Sigmoid colon (tissue), 7 donors: ENCODE measurements around the gene KIF26A. TPM values are rescaled to one million over a fixed set of nuclear protein-coding genes. Genes with fewer than 3 reads are reported as not detected.

Experiments
- DNase-seq: peaks from one replicate; pipeline ENCODE4 v3.0.0-alpha.2; 2019
- H3K27ac ChIP-seq, 4 donors: fragments of 200-600 bp; sonication (generic); one replicate each; pipeline ENCODE4 v1.5.1; 2016 to 2019; ENCODE audit warnings: mild to moderate bottlenecking in 1 of 4
- H3K27me3 ChIP-seq, 3 donors: fragments of 200-600 bp; sonication (generic); one replicate each; pipeline ENCODE4 v1.5.1; 2019; ENCODE audit warnings: mild to moderate bottlenecking in 1 of 3
- H3K36me3 ChIP-seq, 4 donors: fragments of 200-600 bp; sonication (generic); one replicate each; pipeline ENCODE4 v1.5.1; 2016 to 2019
- H3K4me1 ChIP-seq, 4 donors: fragments of 200-600 bp; sonication (generic); one replicate each; pipeline ENCODE4 v1.5.1; 2017 to 2019
- H3K4me3 ChIP-seq, 4 donors: fragments of 200-600 bp; sonication (generic); one replicate each; pipeline ENCODE4 v1.5.1; 2017 to 2019; ENCODE audit warnings: mild to moderate bottlenecking in 2 of 4, moderate library complexity in 1 of 4
- H3K9me3 ChIP-seq, 4 donors: fragments of 200-600 bp in 3 of 4; sonication (generic) in 3 of 4; one replicate each; pipeline versions ENCODE4 v1.5.1 to v1.6.1; 2013 to 2019
- EP300 ChIP-seq, 4 donors: sonication (generic); formaldehyde crosslinking; IDR thresholded peaks; one replicate each; pipeline ENCODE4 v1.6.1; 2017; ENCODE audit warnings: antibody characterized with exemption in 4 of 4
- POLR2A ChIP-seq, 2 donors: fragments of 450-650 bp; IDR thresholded peaks; one replicate each; pipeline ENCODE4 v1.6.1; 2016; ENCODE audit warnings: antibody characterized with exemption in 2 of 2, mild to moderate bottlenecking in 2 of 2, moderate library complexity in 2 of 2
- POLR2AphosphoS5 ChIP-seq, 4 donors: sonication (generic); formaldehyde crosslinking; IDR thresholded peaks; one replicate each; pipeline ENCODE4 v1.6.1; 2017; ENCODE audit warnings: antibody characterized with exemption in 4 of 4
- WGBS, 2 donors: extraction: QIAGEN DNeasy Blood & Tissue Kit; methylation state at CpG; one replicate each; pipeline ENCODE4 v1.1.7; 2013; 5-methylcytosine and 5-hydroxymethylcytosine counted together
- intact Hi-C: fragments of 100-400 bp; cut with DNase I; formaldehyde crosslinking; loops from one replicate; pipeline ENCODE4 v1.15.1; 2023
- polyA plus RNA-seq, 3 donors: library from polyadenylated mRNA; stranded (reverse); fragments of 200-250 nt; gene quantifications; one replicate each; pipeline ENCODE4 v1.2.3, GENCODE V29; 2013
- total RNA-seq, 4 donors: library from RNA; depleted of rRNA; stranded (reverse); fragments of >200 nt; gene quantifications; one replicate each; pipeline ENCODE4 v1.1.0, GENCODE V29; 2016
- TF ChIP-seq, protein P1 (sequence below), 4 experiments: fragments of 450-650 bp in 3 of 4; fragments of 200-600 bp in 1 of 4; IDR thresholded peaks; one replicate each; pipeline ENCODE4 v1.5.1; 2016 to 2019; ENCODE audit warnings: antibody characterized with exemption in 4 of 4, mild to moderate bottlenecking in 3 of 4, moderate library complexity in 2 of 4
- donor health status: healthy with polysubstance abuse.
- donor health status: Bipolar disorder and iron deficiency.
- donor health status: healthy.

KIF26A gene
- total and polyA plus RNA-seq, 7 donors = 0.60 to 4.2 (median 2.1) TPM

DNA sequence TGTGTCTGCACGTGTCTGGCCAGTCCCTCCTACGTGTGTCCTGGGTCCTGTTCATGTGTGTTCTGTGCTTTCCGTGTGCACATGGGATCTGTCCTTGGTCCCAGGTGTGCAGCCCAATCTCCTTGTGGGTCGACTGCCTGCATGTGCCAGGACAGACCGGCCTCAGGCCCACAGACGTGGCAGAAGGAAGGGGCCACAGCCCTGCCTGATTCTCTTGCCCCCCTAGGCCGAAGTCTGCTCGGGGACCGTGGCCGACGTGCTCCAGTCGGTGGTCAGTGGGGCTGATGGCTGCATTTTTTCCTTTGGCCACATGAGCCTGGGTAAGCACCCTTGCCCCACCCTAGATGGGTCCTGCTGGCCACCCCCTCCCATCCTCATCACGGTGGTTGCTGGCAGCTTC is 34.0 kb downstream of the KIF26A start:
- Histone ChIP-seq H3K4me1 (no peaks in the 10 kb centered on the region), H3K4me3 (no peak overlapping the region), H3K27ac (no peak overlapping the region), H3K27me3 (no peaks in the 10 kb centered on the region), H3K36me3 (no peaks in the 10 kb centered on the region), H3K9me3 (no peaks in the 10 kb centered on the region)
- no peak for DNase-seq
- intact Hi-C loops = no loop called here
- TF ChIP-seq, protein P1, sequence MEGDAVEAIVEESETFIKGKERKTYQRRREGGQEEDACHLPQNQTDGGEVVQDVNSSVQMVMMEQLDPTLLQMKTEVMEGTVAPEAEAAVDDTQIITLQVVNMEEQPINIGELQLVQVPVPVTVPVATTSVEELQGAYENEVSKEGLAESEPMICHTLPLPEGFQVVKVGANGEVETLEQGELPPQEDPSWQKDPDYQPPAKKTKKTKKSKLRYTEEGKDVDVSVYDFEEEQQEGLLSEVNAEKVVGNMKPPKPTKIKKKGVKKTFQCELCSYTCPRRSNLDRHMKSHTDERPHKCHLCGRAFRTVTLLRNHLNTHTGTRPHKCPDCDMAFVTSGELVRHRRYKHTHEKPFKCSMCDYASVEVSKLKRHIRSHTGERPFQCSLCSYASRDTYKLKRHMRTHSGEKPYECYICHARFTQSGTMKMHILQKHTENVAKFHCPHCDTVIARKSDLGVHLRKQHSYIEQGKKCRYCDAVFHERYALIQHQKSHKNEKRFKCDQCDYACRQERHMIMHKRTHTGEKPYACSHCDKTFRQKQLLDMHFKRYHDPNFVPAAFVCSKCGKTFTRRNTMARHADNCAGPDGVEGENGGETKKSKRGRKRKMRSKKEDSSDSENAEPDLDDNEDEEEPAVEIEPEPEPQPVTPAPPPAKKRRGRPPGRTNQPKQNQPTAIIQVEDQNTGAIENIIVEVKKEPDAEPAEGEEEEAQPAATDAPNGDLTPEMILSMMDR (IDR thresholded peaks at IDR 0.05) = no peak
- TF ChIP-seq EP300 (IDR thresholded peaks at IDR 0.05) (no peak), POLR2AphosphoS5 (IDR thresholded peaks at IDR 0.05) (no peak), POLR2A (IDR thresholded peaks at IDR 0.05) (no peak)
- 82 to 91% methylated on average over 13 of the region's 13 CpGs for WGBS, 2 donors

DNA sequence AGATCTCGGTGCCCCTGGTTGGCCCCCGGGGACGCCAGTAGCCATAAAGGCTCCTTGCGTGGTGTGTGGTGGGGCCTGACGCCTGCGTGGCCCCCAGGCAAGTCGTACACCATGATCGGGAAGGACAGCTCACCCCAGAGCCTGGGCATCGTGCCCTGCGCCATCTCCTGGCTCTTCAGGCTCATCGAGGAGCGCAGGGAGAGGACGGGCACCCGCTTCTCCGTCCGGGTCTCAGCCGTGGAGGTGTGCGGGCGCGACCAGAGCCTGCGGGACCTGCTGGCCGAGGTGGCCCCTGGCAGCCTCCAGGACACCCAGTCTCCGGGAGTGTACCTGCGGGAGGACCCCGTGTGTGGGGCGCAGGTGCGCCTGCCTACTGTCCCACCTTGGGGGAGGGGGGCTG is 34.5 kb downstream of the KIF26A start:
- no peaks in the 10 kb centered on the region for H3K9me3 ChIP-seq
- TF ChIP-seq POLR2AphosphoS5 (IDR thresholded peaks at IDR 0.05) (no peak), POLR2A (IDR thresholded peaks at IDR 0.05) (no peak), EP300 (IDR thresholded peaks at IDR 0.05) (no peak)
- TF ChIP-seq, protein P1 (IDR thresholded peaks at IDR 0.05) = no peak
- no peak overlapping the region for H3K27ac ChIP-seq
- no peak for DNase-seq
- intact Hi-C loops = no loop called here
- H3K4me3 ChIP-seq = no peak overlapping the region
- H3K27me3 ChIP-seq = no peaks in the 10 kb centered on the region
- no peaks in the 10 kb centered on the region for H3K36me3 ChIP-seq
- H3K4me1 ChIP-seq = no peaks in the 10 kb centered on the region
- WGBS, 2 donors = 95 to 96% methylated on average over 27 of the region's 27 CpGs

DNA sequence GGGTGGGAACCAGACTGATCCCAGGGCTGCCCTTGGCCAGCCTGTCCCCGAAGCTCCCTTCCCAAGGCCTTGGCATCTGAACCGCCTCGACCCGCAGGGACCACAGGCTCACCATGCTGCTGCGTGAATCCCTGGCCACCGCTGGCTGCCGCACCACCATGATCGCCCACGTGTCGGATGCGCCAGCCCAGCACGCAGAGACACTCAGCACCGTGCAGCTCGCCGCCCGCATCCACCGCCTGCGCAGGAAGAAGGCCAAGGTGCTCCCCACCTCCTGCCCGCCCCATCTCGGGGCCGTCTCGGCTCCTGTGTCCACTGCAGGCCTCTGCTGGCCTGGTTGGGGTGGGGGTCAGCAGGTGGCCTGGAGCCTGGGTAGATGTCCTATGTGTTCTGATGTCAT is 35.7 kb downstream of the KIF26A start:
- intact Hi-C loops = no loop called here

DNA sequence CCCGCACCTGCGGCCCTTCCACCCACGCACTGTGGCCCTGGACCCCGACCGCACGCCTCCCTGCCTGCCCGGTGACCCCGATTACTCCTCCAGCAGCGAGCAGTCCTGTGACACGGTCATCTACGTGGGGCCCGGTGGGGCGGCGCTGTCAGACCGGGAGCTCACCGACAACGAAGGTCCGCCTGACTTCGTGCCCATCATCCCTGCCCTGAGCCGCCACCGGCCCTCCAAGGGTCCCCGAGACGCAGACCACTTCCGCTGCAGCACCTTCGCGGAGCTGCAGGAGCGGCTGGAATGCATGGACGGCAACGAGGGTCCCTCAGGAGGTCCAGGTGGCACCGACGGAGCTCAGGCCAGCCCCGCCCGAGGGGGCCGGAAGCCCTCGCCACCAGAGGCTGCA is 36.7 kb downstream of the KIF26A start:
- no peak overlapping the region for H3K27ac ChIP-seq
- WGBS, 2 donors = 95 to 96% methylated on average over 35 of the region's 35 CpGs
- no peaks in the 10 kb centered on the region for H3K27me3 ChIP-seq
- H3K4me1 ChIP-seq = no peaks in the 10 kb centered on the region
- intact Hi-C loops = no loop called here
- H3K4me3 ChIP-seq = no peak overlapping the region
- TF ChIP-seq POLR2A (IDR thresholded peaks at IDR 0.05) (no peak), POLR2AphosphoS5 (IDR thresholded peaks at IDR 0.05) (no peak), EP300 (IDR thresholded peaks at IDR 0.05) (no peak)
- TF ChIP-seq, protein P1 (IDR thresholded peaks at IDR 0.05) = no peak
- H3K36me3 ChIP-seq = no peaks in the 10 kb centered on the region
- no peak for DNase-seq
- H3K9me3 ChIP-seq = no peaks in the 10 kb centered on the region

More for the DNA sequence above, 35.7 kb downstream of the KIF26A start:
- no peak for TF ChIP-seq EP300 (IDR thresholded peaks at IDR 0.05)
- TF ChIP-seq POLR2AphosphoS5 (IDR thresholded peaks at IDR 0.05) = no peak
- TF ChIP-seq, protein P1 (IDR thresholded peaks at IDR 0.05) = no peak
- TF ChIP-seq POLR2A (IDR thresholded peaks at IDR 0.05) = no peak
- no peaks in the 10 kb centered on the region for H3K4me1 ChIP-seq
- no peaks in the 10 kb centered on the region for H3K27me3 ChIP-seq
- no peak overlapping the region for H3K27ac ChIP-seq
- DNase-seq = no peak
- WGBS, 2 donors = 96 to 97% methylated on average over 22 of the region's 22 CpGs
- no peak overlapping the region for H3K4me3 ChIP-seq
- H3K9me3 ChIP-seq = no peaks in the 10 kb centered on the region
- H3K36me3 ChIP-seq = no peaks in the 10 kb centered on the region

DNA sequence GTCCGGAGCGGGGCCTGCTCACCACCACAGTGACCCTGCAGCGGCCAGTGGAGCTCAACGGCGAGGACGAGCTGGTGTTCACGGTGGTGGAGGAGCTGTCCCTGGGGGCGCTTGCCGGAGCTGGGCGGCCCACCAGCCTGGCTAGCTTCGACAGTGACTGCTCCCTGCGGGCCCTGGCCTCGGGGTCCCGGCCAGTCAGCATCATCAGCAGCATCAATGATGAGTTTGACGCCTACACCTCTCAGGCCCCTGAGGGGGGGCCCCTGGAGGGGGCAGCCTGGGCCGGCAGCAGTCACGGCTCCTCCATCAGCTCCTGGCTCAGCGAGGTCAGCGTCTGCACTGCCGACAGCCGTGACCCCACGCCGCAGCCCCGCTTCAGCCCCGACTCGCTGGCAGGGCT is 37.4 kb downstream of the KIF26A start:
- Histone ChIP-seq H3K36me3 (no peaks in the 10 kb centered on the region), H3K27ac (no peak overlapping the region), H3K4me3 (no peak overlapping the region), H3K9me3 (no peaks in the 10 kb centered on the region), H3K4me1 (no peaks in the 10 kb centered on the region), H3K27me3 (no peaks in the 10 kb centered on the region)
- TF ChIP-seq EP300 (IDR thresholded peaks at IDR 0.05) (no peak), POLR2AphosphoS5 (IDR thresholded peaks at IDR 0.05) (no peak), POLR2A (IDR thresholded peaks at IDR 0.05) (no peak)
- TF ChIP-seq, protein P1 (IDR thresholded peaks at IDR 0.05) = no peak
- no peak for DNase-seq
- intact Hi-C loops = no loop called here
- WGBS, 2 donors = 94 to 95% methylated on average over 26 of the region's 26 CpGs
